Transverse colon (tissue), 4 donors: Measurements from ENCODE around the gene CDK14. TPM values are rescaled to one million over a fixed set of nuclear protein-coding genes. Genes with fewer than 3 reads are reported as not detected.

Source experiments
- DNase-seq: peaks from one replicate; pipeline ENCODE4 v3.0.0-alpha.2; 2019
- H3K27ac ChIP-seq, 4 donors: fragments of 200-600 bp; sonication (generic); 2 replicates each; pipeline ENCODE4 v1.5.1; 2016 to 2018; ENCODE audit warnings: inconsistent platforms in 4 of 4
- H3K27me3 ChIP-seq: fragments of 200-600 bp; sonication (generic); 2 replicates; pipeline ENCODE4 v1.5.1; 2017; ENCODE audit warnings: inconsistent platforms
- H3K36me3 ChIP-seq, 4 donors: fragments of 200-600 bp; sonication (generic); 2 replicates each; pipeline ENCODE4 v1.5.1; 2017 to 2019; ENCODE audit warnings: inconsistent platforms in 4 of 4
- H3K4me1 ChIP-seq, 4 donors: fragments of 200-600 bp; sonication (generic); 2 replicates each; pipeline ENCODE4 v1.5.1; 2017 to 2020; ENCODE audit warnings: inconsistent platforms in 4 of 4
- H3K4me3 ChIP-seq, 4 donors: fragments of 200-600 bp; sonication (generic); 1 replicate in 1 of 4; 2 replicates in 3 of 4; pipeline versions ENCODE4 v1.5.1 to v1.6.1; 2017 to 2019; ENCODE audit warnings: inconsistent platforms in 4 of 4
- H3K9me3 ChIP-seq, 2 donors: fragments of 200-600 bp; sonication (generic); 2 replicates each; pipeline ENCODE4 v1.5.1; 2017 to 2019; ENCODE audit warnings: inconsistent platforms in 2 of 2
- CTCF ChIP-seq, 5 experiments: fragments of 200-600 bp in 3 of 5; fragments of 450-650 bp in 2 of 5; sonication (generic) in 3 of 5; IDR thresholded peaks; 1 replicate in 2 of 5; 2 replicates in 3 of 5; pipeline ENCODE4 v1.5.1; 2016 to 2017; ENCODE audit warnings: antibody characterized with exemption in 5 of 5, inconsistent platforms in 3 of 5, mild to moderate bottlenecking in 2 of 5, moderate library complexity in 1 of 5
- EP300 ChIP-seq: sonication (generic); formaldehyde crosslinking; IDR thresholded peaks from one replicate; pipeline ENCODE4 v1.6.1; 2017; ENCODE audit warnings: antibody characterized with exemption, low read depth
- POLR2A ChIP-seq: fragments of 450-650 bp; IDR thresholded peaks from one replicate; pipeline ENCODE4 v1.6.1; 2016; ENCODE audit warnings: antibody characterized with exemption, mild to moderate bottlenecking, moderate library complexity
- POLR2AphosphoS5 ChIP-seq, 3 donors: sonication (generic); formaldehyde crosslinking; IDR thresholded peaks; one replicate each; pipeline ENCODE4 v1.6.1; 2016; ENCODE audit warnings: antibody characterized with exemption in 3 of 3
- WGBS, 2 donors: methylation state at CpG; one replicate each; pipeline ENCODE4 v1.1.5; 2018; ENCODE audit warnings: low coverage in 1 of 2; 5-methylcytosine and 5-hydroxymethylcytosine counted together
- in situ Hi-C, 4 donors: fragments of 200-750 bp; cut with MboI; loops; one replicate each; pipeline versions ENCODE4 v1.15.0 to v1.15.1; 2017; ENCODE audit warnings: low sequenced_read_pairs in 3 of 4, low pct_ligation_motif_present in 1 of 4, low pct_unique_long_range_greater_than_20kb in 1 of 4
- intact Hi-C: fragments of 100-400 bp; cut with DNase I; formaldehyde crosslinking; loops from one replicate; pipeline ENCODE4 v1.15.1; 2023; ENCODE audit warnings: low total_unique reads
- total RNA-seq, 4 donors: library from RNA; depleted of rRNA; stranded (reverse); fragments of >200 nt; gene quantifications; one replicate each; pipeline ENCODE4 v1.1.0, GENCODE V29; 2016

The CDK14 gene
- total RNA-seq, 4 donors from 2014 or later: 0.40 to 15.4 (median 4.8) TPM

GRCh38 chr7:90876701-90877100 is 280.6 kb downstream of the CDK14 start:
- no peak overlapping the region for H3K27ac ChIP-seq
- intact Hi-C loops: no loop called here
- no peak for TF ChIP-seq EP300
- no peak for TF ChIP-seq POLR2A
- TF ChIP-seq CTCF (IDR thresholded peaks at IDR 0.05): no peak
- H3K4me3 ChIP-seq: no peak overlapping the region
- no peaks in the 10 kb centered on the region for H3K9me3 ChIP-seq
- no peaks in the 10 kb centered on the region for H3K4me1 ChIP-seq
- WGBS, 2 donors: 85 to 95% methylated on average over 2 of the region's 2 CpGs
- DNase-seq: no peak
- no peaks in the 10 kb centered on the region for H3K36me3 ChIP-seq
- in situ Hi-C loops: no loop called here
- no peaks in the 10 kb centered on the region for H3K27me3 ChIP-seq

DNA sequence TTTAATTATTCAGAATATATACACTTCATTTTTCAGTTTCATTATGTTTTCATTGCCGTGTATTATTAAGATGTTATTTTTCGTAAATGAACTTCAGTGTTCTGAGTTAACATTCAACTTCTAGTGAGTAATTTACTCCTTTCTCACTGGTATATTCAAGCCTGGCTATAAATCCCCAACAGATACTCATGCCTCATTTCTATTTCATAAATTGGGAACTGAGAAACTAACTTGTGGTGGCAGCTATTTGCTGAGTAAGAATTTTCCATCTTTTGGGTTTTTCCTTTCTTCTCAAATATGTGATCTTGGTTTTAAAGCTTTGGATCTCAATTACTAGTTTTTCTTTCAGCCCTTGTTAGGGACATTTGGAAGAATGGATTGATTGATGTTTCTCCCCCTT is 281.1 kb downstream of the CDK14 start:
- in situ Hi-C loops (no loop called here), intact Hi-C loops (no loop called here)
- Histone ChIP-seq H3K4me1 (no peaks in the 10 kb centered on the region), H3K27ac (no peak overlapping the region), H3K27me3 (no peaks in the 10 kb centered on the region), H3K36me3 (no peaks in the 10 kb centered on the region), H3K4me3 (no peak overlapping the region), H3K9me3 (no peaks in the 10 kb centered on the region)
- TF ChIP-seq POLR2A (no peak), POLR2AphosphoS5 (IDR thresholded peaks at IDR 0.05) (no peak), CTCF (IDR thresholded peaks at IDR 0.05) (no peak), EP300 (no peak)
- WGBS, 2 donors: 43 to 50% methylated on average over 2 of the region's 2 CpGs
- no peak for DNase-seq

GRCh38 chr7:90879924-90880323 is 283.8 kb downstream of the CDK14 start:
- 90% methylated on average over 3 of the region's 3 CpGs; no CpG with 5 or more reads in 1 of the 2 donors for WGBS, 2 donors

DNA sequence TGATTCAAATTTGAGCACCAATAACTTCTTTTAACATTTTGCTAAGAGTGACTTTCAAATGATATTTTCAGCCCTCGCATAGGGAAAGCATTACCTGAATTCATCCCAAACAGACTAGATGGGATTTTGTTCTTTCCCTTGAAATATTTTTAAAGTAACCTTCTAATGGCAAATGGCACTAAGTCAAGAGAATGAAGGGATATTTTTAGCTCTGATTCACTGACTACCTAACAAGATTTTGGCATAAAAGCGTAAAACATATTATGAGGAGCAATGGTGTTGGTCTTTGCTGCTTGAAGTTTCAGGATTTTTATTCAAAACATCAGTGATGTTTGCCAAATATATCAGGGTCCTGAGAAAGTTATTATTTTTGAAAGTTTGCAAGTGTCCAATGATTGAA is 290.3 kb downstream of the CDK14 start:
- H3K9me3 ChIP-seq: no peaks in the 10 kb centered on the region
- no peak for TF ChIP-seq POLR2AphosphoS5 (IDR thresholded peaks at IDR 0.05)
- no peak for TF ChIP-seq EP300
- TF ChIP-seq CTCF (IDR thresholded peaks at IDR 0.05): no peak
- no peak for TF ChIP-seq POLR2A
- intact Hi-C loops (no loop called here), in situ Hi-C loops (no loop called here)
- no peak overlapping the region for H3K4me3 ChIP-seq
- no peaks in the 10 kb centered on the region for H3K27me3 ChIP-seq
- WGBS, 2 donors: 90 to 93% methylated on average over 2 of the region's 2 CpGs
- H3K27ac ChIP-seq: no peak overlapping the region
- H3K4me1 ChIP-seq: no peaks in the 10 kb centered on the region
- DNase-seq: no peak
- no peaks in the 10 kb centered on the region for H3K36me3 ChIP-seq

More at GRCh38 chr7:90879924-90880323, 283.8 kb downstream of the CDK14 start:
- in situ Hi-C loops (no loop called here), intact Hi-C loops (no loop called here)
- H3K27me3 ChIP-seq: no peaks in the 10 kb centered on the region
- no peaks in the 10 kb centered on the region for H3K9me3 ChIP-seq
- no peak for DNase-seq
- no peaks in the 10 kb centered on the region for H3K4me1 ChIP-seq
- H3K36me3 ChIP-seq: no peaks in the 10 kb centered on the region
- no peak overlapping the region for H3K27ac ChIP-seq
- TF ChIP-seq CTCF (IDR thresholded peaks at IDR 0.05) (no peak), POLR2AphosphoS5 (IDR thresholded peaks at IDR 0.05) (no peak)
- no peak overlapping the region for H3K4me3 ChIP-seq
